Lung (tissue), 12 donors: ENCODE data around the gene SUN3. TPM values are rescaled to one million over a fixed set of nuclear protein-coding genes. Genes with fewer than 3 reads are reported as not detected.

Source experiments
- ATAC-seq: fragments of 200-7000 bp; cut with Tn5 transposase; one replicate; pipeline ENCODE4 v1.9.1; 2020; ENCODE audit warnings: moderate number of reproducible peaks; ENCODE audit not compliant: insufficient read depth, low FRiP score
- DNase-seq, 3 donors: peaks; one replicate each; pipeline ENCODE4 v3.0.0-alpha.2; 2013 to 2017
- H3K27ac ChIP-seq, 2 donors: one replicate each; pipeline ENCODE4 v1.5.1; 2013; ENCODE audit warnings: mild to moderate bottlenecking in 2 of 2, moderate library complexity in 2 of 2, control low read depth in 1 of 2, inconsistent platforms in 1 of 2, low read depth in 1 of 2, low read length in 1 of 2
- H3K27me3 ChIP-seq, 3 donors: one replicate each; pipeline ENCODE4 v1.5.1; 2013; ENCODE audit warnings: low read length in 2 of 3; ENCODE audit not compliant: control insufficient read depth in 3 of 3, insufficient read depth in 3 of 3
- H3K36me3 ChIP-seq, 4 donors: one replicate each; pipeline ENCODE4 v1.5.1; 2013; ENCODE audit warnings: low read length in 4 of 4, mild to moderate bottlenecking in 1 of 4, moderate library complexity in 1 of 4; ENCODE audit not compliant: control insufficient read depth in 4 of 4, insufficient read depth in 4 of 4
- H3K4me1 ChIP-seq, 5 donors: one replicate each; pipeline ENCODE4 v1.5.1; 2013; ENCODE audit warnings: low read length in 5 of 5, mild to moderate bottlenecking in 2 of 5, moderate library complexity in 1 of 5; ENCODE audit not compliant: control insufficient read depth in 5 of 5, insufficient read depth in 5 of 5
- H3K4me3 ChIP-seq: one replicate; pipeline ENCODE4 v1.5.1; 2013; ENCODE audit warnings: mild to moderate bottlenecking, control low read depth, moderate library complexity
- H3K9ac ChIP-seq, 2 donors: one replicate each; pipeline ENCODE4 v1.5.1; 2013; ENCODE audit warnings: low read length in 2 of 2, control low read depth in 1 of 2; ENCODE audit not compliant: insufficient read depth in 1 of 2
- H3K9me3 ChIP-seq, 4 donors: one replicate each; pipeline ENCODE4 v1.5.1; 2013; ENCODE audit warnings: low read length in 3 of 4, mild to moderate bottlenecking in 1 of 4, moderate library complexity in 1 of 4; ENCODE audit not compliant: control insufficient read depth in 4 of 4, insufficient read depth in 3 of 4
- WGBS, 2 donors: extraction: QIAGEN DNeasy Blood & Tissue Kit; methylation state at CpG; one replicate each; pipeline ENCODE4 v1.1.7; 2013; 5-methylcytosine and 5-hydroxymethylcytosine counted together
- polyA plus RNA-seq, 2 donors: library from polyadenylated mRNA; stranded (reverse); fragments of 200-250 nt; gene quantifications; one replicate each; pipeline ENCODE4 v1.2.1, GENCODE V29; 2013
- total RNA-seq, 2 donors: library from RNA; depleted of rRNA in 1 of 2; stranded (reverse); fragments of >200 nt in 1 of 2; gene quantifications; one replicate each; pipeline ENCODE4 v1.2.1, GENCODE V29; 2014 to 2021
- TF ChIP-seq, protein P1 (sequence below): IDR thresholded peaks from 2 replicates; pipeline ENCODE4 v1.5.1; 2012; ENCODE audit warnings: mild to moderate bottlenecking; ENCODE audit errors: control extremely low read depth, extremely low read depth
- donor health status: control.
- donor health status: control.
- donor health status: Bipolar disorder and iron deficiency.
- donor health status: healthy.
- donor health status: DM: yes; HTN: yes; CAD: no.

The SUN3 gene
- total and polyA plus RNA-seq, 4 donors = 0.18 to 0.53 TPM; not detected in 2

DNA sequence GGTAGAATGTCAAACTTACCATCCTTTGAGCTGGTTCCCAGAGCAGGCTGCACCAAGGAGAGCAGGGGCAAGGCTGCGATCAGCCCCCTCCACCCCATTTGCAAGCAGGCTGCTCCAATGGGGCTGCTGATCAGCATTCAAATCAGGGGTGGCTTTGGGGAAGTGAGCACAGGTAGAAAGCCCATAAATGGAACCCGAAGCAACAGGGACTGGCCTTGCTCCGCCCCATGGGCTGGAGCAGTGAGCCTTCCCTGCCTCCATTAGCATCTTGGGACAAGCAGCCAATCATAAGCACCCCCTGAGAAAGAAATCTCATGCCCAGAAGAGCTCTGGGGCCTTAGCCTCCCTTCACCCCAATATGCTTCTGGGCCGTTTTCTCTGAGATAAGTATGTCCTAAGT is 76.7 kb downstream of the SUN3 start:
- no peak for DNase-seq
- H3K36me3 ChIP-seq = peaks cover 4 to 7% (median 6%) of the 10 kb centered on the region in 4 donors
- H3K27me3 ChIP-seq = no peaks in the 10 kb centered on the region
- WGBS, 2 donors = 77 to 94% methylated on average over 4 of the region's 4 CpGs
- no peak overlapping the region for H3K9ac ChIP-seq
- no peak overlapping the region for H3K4me3 ChIP-seq
- ATAC-seq = no peak
- no peaks in the 10 kb centered on the region for H3K9me3 ChIP-seq
- H3K27ac ChIP-seq = no peak overlapping the region
- H3K4me1 ChIP-seq = peaks cover 0 to 3% (median 0%) of the 10 kb centered on the region in 5 donors
- TF ChIP-seq, protein P1, sequence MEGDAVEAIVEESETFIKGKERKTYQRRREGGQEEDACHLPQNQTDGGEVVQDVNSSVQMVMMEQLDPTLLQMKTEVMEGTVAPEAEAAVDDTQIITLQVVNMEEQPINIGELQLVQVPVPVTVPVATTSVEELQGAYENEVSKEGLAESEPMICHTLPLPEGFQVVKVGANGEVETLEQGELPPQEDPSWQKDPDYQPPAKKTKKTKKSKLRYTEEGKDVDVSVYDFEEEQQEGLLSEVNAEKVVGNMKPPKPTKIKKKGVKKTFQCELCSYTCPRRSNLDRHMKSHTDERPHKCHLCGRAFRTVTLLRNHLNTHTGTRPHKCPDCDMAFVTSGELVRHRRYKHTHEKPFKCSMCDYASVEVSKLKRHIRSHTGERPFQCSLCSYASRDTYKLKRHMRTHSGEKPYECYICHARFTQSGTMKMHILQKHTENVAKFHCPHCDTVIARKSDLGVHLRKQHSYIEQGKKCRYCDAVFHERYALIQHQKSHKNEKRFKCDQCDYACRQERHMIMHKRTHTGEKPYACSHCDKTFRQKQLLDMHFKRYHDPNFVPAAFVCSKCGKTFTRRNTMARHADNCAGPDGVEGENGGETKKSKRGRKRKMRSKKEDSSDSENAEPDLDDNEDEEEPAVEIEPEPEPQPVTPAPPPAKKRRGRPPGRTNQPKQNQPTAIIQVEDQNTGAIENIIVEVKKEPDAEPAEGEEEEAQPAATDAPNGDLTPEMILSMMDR = no peak

GRCh38 chr7:47951374-47951773 is 77.5 kb downstream of the SUN3 start:
- H3K4me3 ChIP-seq = no peak overlapping the region
- TF ChIP-seq, protein P1 = no peak
- H3K27me3 ChIP-seq = no peaks in the 10 kb centered on the region
- DNase-seq = peak in 2 of 3 donors; percentile 24 to 47
- H3K9me3 ChIP-seq = no peaks in the 10 kb centered on the region
- peaks cover 0 to 4% (median 0%) of the 10 kb centered on the region in 5 donors for H3K4me1 ChIP-seq
- H3K27ac ChIP-seq = peak overlapping the region in 1 of 2 donors; percentile 10
- no peak for ATAC-seq
- H3K36me3 ChIP-seq = peaks cover 3 to 7% (median 5%) of the 10 kb centered on the region in 4 donors
- peak overlapping the region in 1 of 2 donors; percentile 33 for H3K9ac ChIP-seq

DNA sequence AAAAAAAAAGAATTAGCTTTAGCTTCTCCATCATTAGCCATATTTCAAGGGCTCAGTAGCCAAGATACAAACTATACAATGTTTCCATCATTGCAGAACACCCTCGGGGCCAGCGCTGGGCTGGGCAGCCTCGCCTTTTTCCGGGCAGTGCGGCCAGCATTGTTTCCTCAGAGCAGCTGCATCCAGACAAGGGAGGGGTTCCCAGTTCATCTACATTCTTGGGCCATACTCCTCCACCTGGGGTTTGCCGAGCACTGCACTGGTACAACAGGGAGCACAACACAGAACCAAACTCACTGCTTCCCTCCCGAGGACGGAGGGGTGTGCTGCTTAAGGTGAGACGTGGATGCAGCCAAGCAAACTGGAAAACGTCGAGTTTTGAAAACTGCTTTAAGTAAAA is 78.2 kb downstream of the SUN3 start:
- TF ChIP-seq, protein P1 = no peak
- peak in 2 of 3 donors; percentile 10 to 29 for DNase-seq
- Histone ChIP-seq H3K4me1 (peaks cover 0 to 6% (median 0%) of the 10 kb centered on the region in 5 donors), H3K9ac (no peak overlapping the region), H3K9me3 (no peaks in the 10 kb centered on the region), H3K4me3 (no peak overlapping the region), H3K27ac (no peak overlapping the region), H3K36me3 (peaks cover 3 to 7% (median 5%) of the 10 kb centered on the region in 4 donors), H3K27me3 (no peaks in the 10 kb centered on the region)
- peak; percentile 39 for ATAC-seq
- WGBS, 2 donors = 47 to 67% methylated on average over 11 of the region's 11 CpGs

DNA sequence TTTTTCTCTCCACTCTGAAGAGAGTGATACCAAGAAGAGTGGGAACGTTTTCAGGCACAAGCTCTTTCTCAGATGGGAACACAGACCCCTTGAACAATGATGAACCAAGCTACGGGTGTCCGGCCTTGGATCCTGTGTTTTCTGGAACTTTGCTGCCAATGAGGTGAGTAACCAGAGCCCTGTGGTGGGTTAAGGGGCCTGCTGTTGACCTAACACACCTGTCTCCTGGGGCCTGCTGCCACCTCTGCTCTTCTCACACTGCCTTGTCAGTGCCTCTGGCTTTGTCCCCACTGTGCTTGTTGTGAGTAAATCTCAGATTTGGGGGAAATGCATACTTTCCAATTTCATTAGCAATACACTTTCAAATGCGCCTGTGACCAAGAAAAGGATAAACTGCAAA is 79.2 kb downstream of the SUN3 start:
- peaks cover 0 to 6% (median 0%) of the 10 kb centered on the region in 5 donors for H3K4me1 ChIP-seq
- H3K36me3 ChIP-seq = peaks cover 2 to 4% (median 3%) of the 10 kb centered on the region in 4 donors
- no peak overlapping the region for H3K4me3 ChIP-seq
- no peaks in the 10 kb centered on the region for H3K27me3 ChIP-seq
- no peak overlapping the region for H3K9ac ChIP-seq
- H3K9me3 ChIP-seq = no peaks in the 10 kb centered on the region
- no peak for ATAC-seq
- TF ChIP-seq, protein P1 = no peak
- H3K27ac ChIP-seq = peak overlapping the region in 1 of 2 donors; percentile 10
- no peak for DNase-seq
- WGBS, 2 donors = 87 to 89% methylated on average over 4 of the region's 4 CpGs
